Endothelial cell (in vitro differentiated cells): ENCODE measurements around the gene QSER1. TPM values are rescaled to one million over a fixed set of nuclear protein-coding genes. Genes with fewer than 3 reads are reported as not detected.

ENCODE experiments used
- DNase-seq: peaks from one replicate; pipeline ENCODE4 v3.0.0; 2021; ENCODE audit warnings: low spot score
- H3K27ac Mint-ChIP-seq: one replicate; pipeline ENCODE4 v1.8.0; 2021; ENCODE audit warnings: mixed read lengths, inconsistent platforms; ENCODE audit not compliant: unreplicated experiment
- H3K27me3 Mint-ChIP-seq: one replicate; pipeline ENCODE4 v1.8.0; 2021; ENCODE audit warnings: mild to moderate bottlenecking, moderate library complexity, mixed read lengths, inconsistent platforms; ENCODE audit not compliant: unreplicated experiment
- H3K36me3 Mint-ChIP-seq: one replicate; pipeline ENCODE4 v1.8.0; 2021; ENCODE audit warnings: mild to moderate bottlenecking, low read depth, mixed read lengths, inconsistent platforms; ENCODE audit not compliant: unreplicated experiment
- H3K4me1 Mint-ChIP-seq: one replicate; pipeline ENCODE4 v1.8.0; 2021; ENCODE audit warnings: mild to moderate bottlenecking, mixed read lengths, inconsistent platforms; ENCODE audit not compliant: unreplicated experiment
- H3K4me3 Mint-ChIP-seq: one replicate; pipeline ENCODE4 v1.8.0; 2021; ENCODE audit warnings: mild to moderate bottlenecking, mixed read lengths, inconsistent platforms; ENCODE audit not compliant: unreplicated experiment
- H3K9me3 Mint-ChIP-seq: one replicate; pipeline ENCODE4 v1.8.0; 2021; ENCODE audit warnings: mixed read lengths, inconsistent platforms; ENCODE audit not compliant: unreplicated experiment
- total RNA-seq: library from RNA; stranded (reverse); fragmentation: NEBNext Ultra II Directional; extraction: Animal tissue kit (Norgen Biotek cat#: 25700); gene quantifications from one replicate; pipeline ENCODE4 v1.2.1, GENCODE V29; 2021; ENCODE audit not compliant: unreplicated experiment
- TF ChIP-seq, protein P1 (sequence below): fragments of 200-600 bp; sonication (generic); IDR thresholded peaks from one replicate; pipeline ENCODE4 v1.5.0; 2021; ENCODE audit warnings: antibody characterized with exemption; ENCODE audit not compliant: unreplicated experiment

Gene QSER1
- total RNA-seq, 1 donor from 2014 or later: 57.4 TPM

- Mint-ChIP-seq H3K4me1 (peaks cover 73% of the 10 kb centered on the region), H3K27me3 (no peaks in the 10 kb centered on the region), H3K4me3 (no peak overlapping the region), H3K9me3 (no peaks in the 10 kb centered on the region), H3K36me3 (peaks cover 9% of the 10 kb centered on the region), H3K27ac (peak overlapping the region; percentile 61)
- TF ChIP-seq, protein P1, sequence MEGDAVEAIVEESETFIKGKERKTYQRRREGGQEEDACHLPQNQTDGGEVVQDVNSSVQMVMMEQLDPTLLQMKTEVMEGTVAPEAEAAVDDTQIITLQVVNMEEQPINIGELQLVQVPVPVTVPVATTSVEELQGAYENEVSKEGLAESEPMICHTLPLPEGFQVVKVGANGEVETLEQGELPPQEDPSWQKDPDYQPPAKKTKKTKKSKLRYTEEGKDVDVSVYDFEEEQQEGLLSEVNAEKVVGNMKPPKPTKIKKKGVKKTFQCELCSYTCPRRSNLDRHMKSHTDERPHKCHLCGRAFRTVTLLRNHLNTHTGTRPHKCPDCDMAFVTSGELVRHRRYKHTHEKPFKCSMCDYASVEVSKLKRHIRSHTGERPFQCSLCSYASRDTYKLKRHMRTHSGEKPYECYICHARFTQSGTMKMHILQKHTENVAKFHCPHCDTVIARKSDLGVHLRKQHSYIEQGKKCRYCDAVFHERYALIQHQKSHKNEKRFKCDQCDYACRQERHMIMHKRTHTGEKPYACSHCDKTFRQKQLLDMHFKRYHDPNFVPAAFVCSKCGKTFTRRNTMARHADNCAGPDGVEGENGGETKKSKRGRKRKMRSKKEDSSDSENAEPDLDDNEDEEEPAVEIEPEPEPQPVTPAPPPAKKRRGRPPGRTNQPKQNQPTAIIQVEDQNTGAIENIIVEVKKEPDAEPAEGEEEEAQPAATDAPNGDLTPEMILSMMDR: no peak
- DNase-seq: peak; percentile 21
Measured at GRCh38 chr11:32902089-32902665, 9.6 kb downstream of the QSER1 start.

- TF ChIP-seq, protein P1: no peak
- peaks cover 9% of the 10 kb centered on the region for H3K36me3 Mint-ChIP-seq
- no peak for DNase-seq
- no peak overlapping the region for H3K4me3 Mint-ChIP-seq
- H3K27me3 Mint-ChIP-seq: peaks cover 2% of the 10 kb centered on the region
- peaks cover 55% of the 10 kb centered on the region for H3K4me1 Mint-ChIP-seq
- H3K27ac Mint-ChIP-seq: peak overlapping the region; percentile 64
- no peaks in the 10 kb centered on the region for H3K9me3 Mint-ChIP-seq
Measured at GRCh38 chr11:32905028-32905667, 12.5 kb downstream of the QSER1 start.

DNA sequence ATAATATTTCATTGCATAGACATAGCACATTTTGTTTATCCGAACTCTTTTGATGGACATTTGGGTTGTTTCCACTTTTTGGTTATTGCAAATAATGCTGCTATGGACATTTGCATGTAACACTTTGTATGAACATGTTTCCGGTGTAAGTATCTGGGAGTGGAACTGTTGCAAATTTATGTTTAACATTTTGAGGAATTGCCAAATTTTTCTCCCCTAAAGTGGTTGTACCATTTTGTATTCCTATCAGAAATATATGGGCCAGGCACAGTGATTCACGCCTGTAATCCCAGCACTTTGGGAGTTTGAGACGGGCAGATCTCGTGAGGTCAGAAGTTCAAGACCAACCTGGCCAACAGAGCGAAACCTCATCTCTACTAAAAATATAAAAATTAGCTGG lies 16.0 kb downstream of the QSER1 start:
- Mint-ChIP-seq H3K4me1 (peaks cover 32% of the 10 kb centered on the region), H3K9me3 (no peaks in the 10 kb centered on the region), H3K36me3 (no peaks in the 10 kb centered on the region), H3K4me3 (no peak overlapping the region), H3K27ac (no peak overlapping the region), H3K27me3 (peaks cover 2% of the 10 kb centered on the region)
- TF ChIP-seq, protein P1: no peak
- DNase-seq: no peak

GRCh38 chr11:32911413-32911812 lies 18.8 kb downstream of the QSER1 start:
- Mint-ChIP-seq H3K27ac (no peak overlapping the region), H3K36me3 (no peaks in the 10 kb centered on the region)

GRCh38 chr11:32913445-32913844 lies 20.8 kb downstream of the QSER1 start:
- Mint-ChIP-seq H3K4me1 (peaks cover 18% of the 10 kb centered on the region), H3K27me3 (peaks cover 2% of the 10 kb centered on the region), H3K36me3 (peaks cover 4% of the 10 kb centered on the region), H3K9me3 (no peaks in the 10 kb centered on the region), H3K27ac (no peak overlapping the region), H3K4me3 (no peak overlapping the region)
- DNase-seq: no peak
- TF ChIP-seq, protein P1: no peak

More at GRCh38 chr11:32911413-32911812, 18.8 kb downstream of the QSER1 start:
- Mint-ChIP-seq H3K4me3 (no peak overlapping the region), H3K4me1 (peaks cover 15% of the 10 kb centered on the region), H3K27me3 (peaks cover 2% of the 10 kb centered on the region), H3K9me3 (no peaks in the 10 kb centered on the region)
- no peak for DNase-seq
- TF ChIP-seq, protein P1: no peak
